CD4-positive, alpha-beta T cell treated with Interferon alpha-2 for 1 hour (primary cell): ENCODE measurements around the gene MACROD1.

ENCODE experiments used
- DNase-seq, 2 donors: peaks; one replicate each; pipeline ENCODE4 v3.0.0-alpha.2; 2020 to 2022

Gene MACROD1

DNA sequence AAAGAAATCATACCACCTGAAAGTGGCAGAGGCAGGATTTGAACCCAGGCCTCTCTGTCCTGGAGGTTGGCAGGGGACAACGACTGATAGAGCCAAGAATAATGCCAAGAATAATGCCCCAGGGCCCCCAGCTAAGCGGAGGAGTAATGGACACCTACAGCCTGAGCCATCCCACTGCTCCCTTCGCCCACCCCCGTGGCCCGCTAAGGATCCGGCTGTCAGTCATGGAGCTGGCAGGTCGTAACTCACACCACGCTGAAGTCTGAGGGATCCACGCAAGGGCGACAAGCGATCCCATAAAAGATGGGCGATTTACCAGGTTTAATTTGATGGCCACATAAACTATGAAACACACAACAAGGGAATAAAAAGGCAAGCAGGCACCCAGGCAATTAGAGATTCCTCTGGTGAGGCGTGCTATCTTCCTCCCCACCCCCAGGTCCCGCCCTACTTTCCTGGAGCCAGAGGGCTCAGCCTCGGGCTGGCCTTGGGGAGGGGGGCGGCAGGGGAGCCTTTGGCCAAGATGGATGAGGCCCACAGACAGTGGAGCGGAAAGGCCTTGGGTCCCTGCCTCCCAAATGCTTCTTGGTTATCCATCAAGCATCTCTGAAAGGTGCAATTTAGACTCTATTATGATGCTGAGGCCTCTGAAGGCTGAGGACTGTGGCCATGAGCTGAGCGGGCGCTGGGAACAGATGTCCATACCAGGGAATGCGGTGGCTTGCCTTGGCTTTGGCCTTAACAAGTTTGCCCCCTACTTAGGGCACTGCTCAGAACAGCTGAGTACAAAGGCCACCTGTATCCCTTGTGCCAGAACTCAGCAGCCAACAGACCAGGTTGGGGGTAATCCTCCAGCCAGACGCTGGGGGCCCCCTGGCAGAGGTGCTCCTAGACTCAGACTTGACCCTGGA lies 55.2 kb downstream of the MACROD1 start:
- no peak for DNase-seq

GRCh38 chr11:64109332-64109731 lies 56.6 kb downstream of the MACROD1 start:
- DNase-seq = no peak

- no peak for DNase-seq
Observed at GRCh38 chr11:64107303-64107702, 58.6 kb downstream of the MACROD1 start.

DNA sequence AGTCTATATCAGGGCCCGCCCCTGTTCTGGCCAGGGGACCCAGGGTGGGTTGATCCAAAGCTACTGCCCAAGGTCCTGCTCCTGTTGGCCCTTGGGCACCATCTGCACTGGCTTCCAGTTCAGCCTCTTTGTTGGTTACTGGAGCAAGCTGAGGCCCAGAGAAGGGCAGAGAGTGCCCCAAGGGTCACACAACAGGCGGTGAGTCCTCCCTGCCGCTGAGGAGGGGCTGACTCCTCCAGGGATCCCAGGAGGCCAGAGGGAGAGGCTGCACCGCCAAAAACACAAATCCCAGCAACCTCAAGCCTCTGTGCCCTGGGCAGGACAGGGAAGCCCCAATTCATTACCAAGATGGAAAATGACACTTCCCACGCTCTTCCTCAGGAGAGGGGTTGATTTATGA lies 61.3 kb downstream of the MACROD1 start:
- DNase-seq = no peak

GRCh38 chr11:64103277-64103985 lies 62.5 kb downstream of the MACROD1 start:
- no peak for DNase-seq

DNA sequence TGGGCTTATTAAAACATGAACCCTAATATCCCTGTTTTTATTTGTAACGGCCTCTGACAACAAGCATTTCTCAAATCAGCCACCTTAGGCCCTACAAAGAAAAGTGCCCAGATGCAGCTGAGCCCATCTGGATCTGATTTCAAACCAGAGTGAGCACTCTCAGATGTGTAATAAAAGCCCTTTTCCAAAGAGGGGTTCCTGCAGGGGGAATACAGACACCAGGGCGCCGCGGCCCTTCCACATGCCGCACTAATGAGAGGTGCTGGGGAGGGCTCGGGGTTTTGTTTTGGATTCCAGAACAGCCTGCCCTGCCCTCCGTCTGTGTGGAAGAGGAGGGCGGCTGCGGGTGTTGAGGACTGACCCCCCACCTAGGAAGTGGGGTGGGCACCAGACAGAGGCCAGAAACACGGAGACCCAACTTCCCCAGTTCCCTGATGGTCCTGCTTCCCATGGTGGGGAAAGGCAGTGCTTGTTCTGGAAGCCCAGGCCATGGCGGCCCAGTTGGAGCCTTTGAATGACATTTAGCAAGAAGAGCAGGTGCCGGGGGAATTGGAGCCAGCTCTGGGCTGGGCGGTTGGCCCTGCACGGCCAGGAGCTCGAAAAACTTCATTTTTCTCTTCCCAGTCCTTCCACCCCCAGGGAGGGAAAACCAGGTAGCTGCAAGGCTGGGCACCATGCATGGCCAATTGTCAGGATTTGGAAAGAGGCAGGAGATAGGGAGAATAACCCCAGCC lies 63.7 kb downstream of the MACROD1 start:
- no peak for DNase-seq

GRCh38 chr11:64101461-64101860 lies 64.5 kb downstream of the MACROD1 start:
- no peak for DNase-seq

- DNase-seq = no peak
Observed at GRCh38 chr11:64100782-64101353, 65.0 kb downstream of the MACROD1 start.

DNA sequence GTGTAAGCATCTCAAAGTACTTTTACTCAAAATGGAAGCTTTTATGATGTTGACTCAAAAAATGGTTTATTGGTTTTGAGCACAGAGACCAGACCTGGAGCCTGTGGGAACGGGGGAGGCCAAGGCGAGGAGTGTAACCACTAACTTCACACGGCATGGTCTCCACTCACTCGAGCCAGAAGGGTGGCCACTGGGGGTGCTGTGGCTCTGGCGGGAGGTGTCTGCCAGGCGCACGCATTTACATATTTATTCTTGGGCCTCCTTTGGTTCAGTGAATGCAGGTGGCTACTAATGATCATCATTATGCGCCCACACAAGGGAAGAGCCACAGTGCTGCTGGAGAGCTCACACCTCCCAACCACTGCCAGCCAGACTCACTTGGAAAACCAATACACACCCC lies 65.6 kb downstream of the MACROD1 start:
- no peak for DNase-seq

- DNase-seq = no peak
Observed at GRCh38 chr11:64099436-64099835, 66.5 kb downstream of the MACROD1 start.

DNA sequence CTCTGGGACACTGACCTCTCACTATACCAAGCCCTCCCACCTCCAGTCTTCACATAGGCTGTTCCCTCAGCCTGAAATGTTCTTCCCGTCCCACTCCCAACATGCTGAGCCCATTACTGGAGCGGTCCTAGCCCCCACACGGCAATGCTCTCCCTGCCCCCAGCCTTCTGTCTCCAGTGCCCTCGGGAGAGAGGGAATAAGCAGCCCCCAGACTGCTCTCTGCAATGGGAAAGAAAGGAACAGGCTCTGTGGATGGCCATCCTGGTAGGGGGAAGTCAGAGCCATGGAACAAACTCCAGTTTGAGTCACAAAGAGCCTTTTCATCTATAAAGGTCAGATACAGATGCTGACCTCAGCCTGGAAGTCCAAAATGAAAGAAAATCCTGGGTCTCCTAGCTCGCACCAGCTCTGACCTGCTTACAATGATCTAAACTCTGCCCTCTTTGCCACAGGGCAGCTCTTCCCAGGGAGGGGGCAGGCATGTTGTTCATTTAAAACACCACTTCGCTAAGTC lies 67.5 kb downstream of the MACROD1 start:
- no peak for DNase-seq

GRCh38 chr11:64097468-64098317 lies 68.2 kb downstream of the MACROD1 start:
- DNase-seq = no peak

- DNase-seq = no peak
Observed at GRCh38 chr11:64096835-64097234, 69.1 kb downstream of the MACROD1 start.

DNA sequence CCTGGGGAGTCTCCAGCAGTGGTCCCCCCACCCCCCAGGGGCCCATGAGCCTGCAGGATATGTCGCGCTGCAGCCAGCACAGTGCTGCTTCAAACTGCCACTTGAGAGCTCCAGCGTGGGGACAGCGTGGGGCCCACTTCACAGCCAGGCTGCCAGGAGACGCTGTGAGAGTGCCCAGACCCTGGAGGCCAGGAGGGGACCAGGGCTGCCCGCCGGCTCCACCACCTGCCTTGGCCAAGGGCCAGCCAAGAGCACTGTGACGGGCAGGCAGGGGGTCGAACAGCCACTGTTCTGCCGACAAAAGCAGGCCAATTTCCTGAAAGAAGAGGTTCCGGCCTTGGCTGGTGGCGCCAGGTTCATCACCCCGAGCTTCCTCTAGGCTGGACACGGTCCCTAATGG lies 70.0 kb downstream of the MACROD1 start:
- no peak for DNase-seq

DNA sequence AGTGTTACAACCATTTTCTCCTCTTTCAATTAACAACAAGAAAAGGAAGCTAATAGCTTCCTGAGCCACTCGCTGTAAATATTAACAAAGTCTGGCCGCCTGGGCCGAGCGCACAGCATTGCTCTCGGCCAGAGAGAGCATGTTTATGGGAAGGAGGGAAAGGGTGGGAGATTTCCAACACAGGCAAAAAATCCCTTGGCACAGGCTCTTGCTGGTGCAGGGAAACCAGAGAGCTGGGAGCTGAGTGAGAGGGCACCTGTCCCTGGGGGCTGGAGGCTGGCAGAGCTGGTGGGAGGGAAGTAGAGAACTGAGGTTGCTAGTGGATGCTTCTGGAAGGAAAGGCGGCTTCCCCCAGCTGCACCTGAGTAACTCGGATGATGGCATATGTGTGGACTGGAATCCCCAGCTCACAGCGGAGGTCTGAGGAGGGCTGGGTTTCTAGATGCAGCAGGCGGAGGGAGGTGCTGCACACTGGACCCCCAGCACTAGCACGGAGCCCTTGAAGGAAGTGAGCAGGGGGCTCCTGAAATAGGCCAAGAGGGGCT lies 70.6 kb downstream of the MACROD1 start:
- no peak for DNase-seq

GRCh38 chr11:64094463-64095260 lies 71.3 kb downstream of the MACROD1 start:
- peak in 1 of 2 donors; percentile 29 for DNase-seq

GRCh38 chr11:64093233-64094039 lies 72.5 kb downstream of the MACROD1 start:
- DNase-seq = no peak

DNA sequence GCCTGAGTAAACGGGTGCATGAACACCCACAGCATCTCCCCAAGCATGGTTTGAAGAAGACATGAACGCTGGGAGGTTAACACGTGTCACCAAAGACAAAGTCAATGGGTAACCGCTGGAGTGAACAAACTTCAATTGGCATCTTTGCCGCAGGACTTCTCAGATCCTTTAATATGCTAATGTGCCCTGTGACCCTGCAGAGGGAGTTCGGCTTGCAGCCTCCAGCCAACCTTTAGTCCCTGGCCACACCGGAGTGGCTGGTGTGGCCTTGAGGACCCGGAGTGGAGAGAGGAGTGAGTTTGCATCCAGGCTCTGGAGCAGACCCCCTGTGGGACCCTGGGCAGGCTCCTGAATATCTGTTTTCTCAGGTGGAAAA lies 73.2 kb downstream of the MACROD1 start:
- no peak for DNase-seq

GRCh38 chr11:64092111-64092760 lies 73.7 kb downstream of the MACROD1 start:
- DNase-seq = peak in 1 of 2 donors; percentile 5
